Transverse colon (tissue), 3 donors: ENCODE results near the gene TUG1.

Source experiments
- POLR2A ChIP-seq: fragments of 450-650 bp; IDR thresholded peaks from one replicate; pipeline ENCODE4 v1.6.1; 2016; ENCODE audit warnings: antibody characterized with exemption, mild to moderate bottlenecking, moderate library complexity
- POLR2AphosphoS5 ChIP-seq, 3 donors: sonication (generic); formaldehyde crosslinking; IDR thresholded peaks; one replicate each; pipeline ENCODE4 v1.6.1; 2016; ENCODE audit warnings: antibody characterized with exemption in 3 of 3

GRCh38 chr22:30928401-30928800 lies 40.7 kb upstream of the TUG1 start:
- TF ChIP-seq POLR2A, result no peak
- no peak for TF ChIP-seq POLR2AphosphoS5 (IDR thresholded peaks at IDR 0.05)
